HepG2 (cell line): Measurements from ENCODE around the gene SLC16A3. TPM values are rescaled to one million over a fixed set of nuclear protein-coding genes. Genes with fewer than 3 reads are reported as not detected.

Experiments
- ATAC-seq: fragments of 200-7000 bp; cut with Tn5 transposase; 3 replicates; pipeline ENCODE4 v1.9.1; 2020; ENCODE audit warnings: mild to moderate bottlenecking, moderate library complexity
- BruUV-seq: library from RNA; stranded (reverse); fragments of 400-500 nt; replicated peaks from 2 replicates; lab custom pipeline; 2021; lab: Mats Ljungman, UMichigan
- CTCF ChIA-PET: fragments of 300-600 bp; formaldehyde crosslinking; extraction: SDS; loops from one replicate; lab custom pipeline; 2021; ENCODE audit warnings: low total read pairs, inconsistent platforms, low intra/inter-chr PET ratio; lab: Yijun Ruan, JAX
- POLR2A ChIA-PET: fragments of 350-600 bp; sonication (Branson Sonifier 250); formaldehyde crosslinking; loops from one replicate; lab custom pipeline; 2020; ENCODE audit warnings: antibody characterized with exemption, inconsistent platforms; lab: Yijun Ruan, JAX
- DNase-seq: peaks from one replicate; pipeline ENCODE4 v3.0.0-alpha.2; 2015; ENCODE audit warnings: low spot score
- FAIRE-seq: peaks from 3 replicates; lab custom pipeline; 2011; peaks lifted over from hg19 to GRCh38; lab: Jason Lieb, UNC
- H2AFZ ChIP-seq: one replicate; pipeline ENCODE4 v1.6.1; 2011; ENCODE audit warnings: low read length, inconsistent platforms
- H3K27ac ChIP-seq: fragments of 300-600 bp; 3 replicates; pipeline ENCODE4 v1.8.0; 2011; ENCODE audit warnings: mixed run types, mild to moderate bottlenecking, mixed read lengths, low read length, inconsistent platforms; ENCODE audit not compliant: insufficient read depth; ENCODE audit errors: extremely low read length
- H3K27me3 ChIP-seq, 2 experiments: fragments of 200-600 bp in 1 of 2; 2 replicates in 1 of 2; 3 replicates in 1 of 2; pipeline versions ENCODE4 v1.6.0 to v1.8.0; 2011; ENCODE audit warnings: low read length in 2 of 2, mild to moderate bottlenecking in 2 of 2, moderate library complexity in 2 of 2, inconsistent platforms in 1 of 2; ENCODE audit not compliant: insufficient read depth in 2 of 2, control insufficient read depth in 1 of 2
- H3K36me3 ChIP-seq, 2 experiments: fragments of 200-600 bp in 1 of 2; replicated peaks in 1 of 2; 2 replicates in 1 of 2; 3 replicates in 1 of 2; pipeline versions ENCODE4 v1.5.1 to v1.8.0; 2011; ENCODE audit warnings: low read length in 2 of 2, inconsistent platforms in 1 of 2; ENCODE audit not compliant: insufficient read depth in 2 of 2, control insufficient read depth in 1 of 2
- H3K4me1 ChIP-seq: 2 replicates; pipeline ENCODE4 v1.5.1; 2012; ENCODE audit warnings: low read length, inconsistent platforms; ENCODE audit not compliant: insufficient read depth
- H3K4me2 ChIP-seq: 2 replicates; pipeline ENCODE4 v1.6.0; 2011; ENCODE audit warnings: low read depth, low read length, inconsistent platforms
- H3K4me3 ChIP-seq, 3 experiments: fragments of 200-600 bp in 1 of 3; sonication (generic), shearing (Covaris generic) in 1 of 3; replicated peaks in 1 of 3; 2 replicates each; pipeline ENCODE4 v1.5.1; 2011 to 2016; ENCODE audit warnings: low read length in 3 of 3, inconsistent platforms in 2 of 3, low read depth in 2 of 3, mild to moderate bottlenecking in 2 of 3, control low read depth in 1 of 3, mixed read lengths in 1 of 3; ENCODE audit not compliant: insufficient read depth in 1 of 3
- H3K79me2 ChIP-seq: one replicate; pipeline ENCODE4 v1.6.1; 2011; ENCODE audit warnings: low read length, inconsistent platforms; ENCODE audit not compliant: insufficient read depth
- H3K9ac ChIP-seq: 2 replicates; pipeline ENCODE4 v1.6.0; 2011; ENCODE audit warnings: mild to moderate bottlenecking, low read depth, low read length, inconsistent platforms; ENCODE audit not compliant: insufficient read depth
- H3K9me3 ChIP-seq: 2 replicates; pipeline ENCODE4 v1.5.1; 2012; ENCODE audit warnings: mild to moderate bottlenecking, low read length
- H4K20me1 ChIP-seq: 2 replicates; pipeline ENCODE4 v1.6.0; 2011; ENCODE audit warnings: inconsistent platforms, mild to moderate bottlenecking, low read length, moderate library complexity; ENCODE audit not compliant: insufficient read depth
- AKAP8 ChIP-seq: sonication (generic); formaldehyde crosslinking; IDR thresholded peaks from 2 replicates; pipeline ENCODE4 v1.5.1; 2020; ENCODE audit warnings: mild to moderate bottlenecking, missing genetic modification reagents
- CEBPG ChIP-seq: IDR thresholded peaks from 2 replicates; pipeline ENCODE4 v1.6.1; 2016
- ERF ChIP-seq: IDR thresholded peaks from 2 replicates; pipeline ENCODE4 v1.6.1; 2018; ENCODE audit warnings: missing biosample characterization, missing genetic modification reagents
- FOXP1 ChIP-seq, 2 experiments: fragments of 450-650 bp in 1 of 2; IDR thresholded peaks; 2 replicates each; pipeline ENCODE4 v1.6.1; 2017 to 2018; ENCODE audit warnings: antibody characterized with exemption in 1 of 2
- GRHL1 ChIP-seq: sonication (generic); formaldehyde crosslinking; conservative IDR thresholded peaks from 2 replicates; pipeline ENCODE4 v1.8.0; 2022; ENCODE audit warnings: missing genetic modification reagents
- NFRKB ChIP-seq: fragments of 450-650 bp; IDR thresholded peaks from 2 replicates; pipeline ENCODE4 v1.6.1; 2017
- REXO4 ChIP-seq: sonication (generic); formaldehyde crosslinking; IDR thresholded peaks from 2 replicates; pipeline ENCODE4 v1.8.0; 2022; ENCODE audit warnings: missing genetic modification reagents, mild to moderate bottlenecking, borderline replicate concordance
- RFX1 ChIP-seq: fragments of 450-650 bp; IDR thresholded peaks from 2 replicates; pipeline ENCODE4 v1.6.1; 2017
- THAP11 ChIP-seq: IDR thresholded peaks from 2 replicates; pipeline ENCODE4 v1.6.1; 2016; ENCODE audit warnings: missing biosample characterization, missing genetic modification reagents
- TOPORS ChIP-seq: sonication (generic); formaldehyde crosslinking; IDR thresholded peaks from 2 replicates; pipeline ENCODE4 v1.8.0; 2023; ENCODE audit warnings: mild to moderate bottlenecking, missing genetic modification reagents
- XBP1 ChIP-seq: sonication (generic); formaldehyde crosslinking; IDR thresholded peaks from 2 replicates; pipeline ENCODE4 v1.5.0; 2020; ENCODE audit warnings: missing genetic modification reagents
- ZHX2 ChIP-seq, 2 experiments: sonication (generic) in 1 of 2; formaldehyde crosslinking in 1 of 2; IDR thresholded peaks; 2 replicates each; pipeline versions ENCODE4 v1.6.1 to v1.9.0; 2014 to 2022; ENCODE audit warnings: antibody characterized with exemption in 1 of 2, borderline replicate concordance in 1 of 2, inconsistent platforms in 1 of 2, low read depth in 1 of 2, missing genetic modification reagents in 1 of 2
- ZNF431 ChIP-seq: sonication (generic); formaldehyde crosslinking; IDR thresholded peaks from 2 replicates; pipeline ENCODE4 v1.9.0; 2022; ENCODE audit warnings: missing genetic modification reagents, low read depth, mild to moderate bottlenecking, borderline replicate concordance
- ZNF513 ChIP-seq: sonication (generic); formaldehyde crosslinking; conservative IDR thresholded peaks from 2 replicates; pipeline ENCODE4 v1.5.0; 2020; ENCODE audit warnings: missing genetic modification reagents
- WGBS: methylation state at CpG from one replicate; pipeline ENCODE4 v1.1.6; 2017; ENCODE audit warnings: low lambda C conversion rate; 5-methylcytosine and 5-hydroxymethylcytosine counted together
- in situ Hi-C: cut with HindIII; loops from 2 replicates; pipeline ENCODE4 v1.10.0; 2017; ENCODE audit warnings: low pct_unique_long_range_greater_than_20kb; ENCODE audit not compliant: extremely low pct_ligation_motif_present
- intact Hi-C: fragments of 100-400 bp; cut with micrococcal nuclease; formaldehyde crosslinking; loops from one replicate; pipeline ENCODE4 v1.10.0; 2022; ENCODE audit not compliant: unreplicated experiment
- polyA plus RNA-seq, 8 experiments: library from polyadenylated mRNA; depleted of rRNA in 3 of 8; stranded (reverse) in 7 of 8; unstranded in 1 of 8; fragments of >200 nt; fragmentation: Illumina TruSeq in 4 of 8; extraction: Trizol in 4 of 8; gene quantifications; 2 replicates each; pipeline versions ENCODE4 v1.2.1 to v1.2.3, GENCODE V29; 2011 to 2016; ENCODE audit warnings: low read depth in 4 of 8, missing spikeins in 1 of 8, mixed read lengths in 1 of 8; ENCODE audit not compliant: insufficient read depth in 1 of 8
- total RNA-seq, 5 experiments: library from RNA; depleted of rRNA; stranded (reverse); fragments of >200 nt; fragmentation: Illumina TruSeq; extraction: Trizol; gene quantifications; 2 replicates each; pipeline ENCODE4 v1.2.3, GENCODE V29; 2016; ENCODE audit warnings: low read depth in 1 of 5

Gene SLC16A3
- total and polyA plus RNA-seq, 2 of the 13 experiments (the other 11 are each of a cell fraction or from before 2014, with no cell fraction given) = 242 to 349 TPM

GRCh38 chr17:82200743-82201497 lies 27.9 kb upstream of the SLC16A3 start:
- no peak for FAIRE-seq
- Histone ChIP-seq H3K36me3 (peaks cover 7 to 13% of the 10 kb centered on the region in 2 experiments; a peak in 4 of 5 replicates), H3K9ac (no peak overlapping the region), H3K4me1 (peaks cover 12% of the 10 kb centered on the region), H3K4me2 (no peak overlapping the region), H3K79me2 (no peaks in the 10 kb centered on the region), H3K4me3 (no peak overlapping the region), H2AFZ (no peak overlapping the region), H3K9me3 (no peaks in the 10 kb centered on the region), H4K20me1 (no peaks in the 10 kb centered on the region), H3K27ac (no peak overlapping the region), H3K27me3 (no peaks in the 10 kb centered on the region)
- TF ChIP-seq TOPORS (CRISPR knock-in tag) = no peak
- TF ChIP-seq NFRKB = no peak
- TF ChIP-seq ERF = no peak
- TF ChIP-seq RFX1 = no peak
- no peak for TF ChIP-seq ZHX2 (IDR thresholded peaks at IDR 0.05; ENCODE audit: low read depth)
- TF ChIP-seq ZHX2 (CRISPR knock-in tag; IDR thresholded peaks at IDR 0.05; ENCODE audit: borderline replicate concordance) = no peak
- TF ChIP-seq FOXP1 (IDR thresholded peaks at IDR 0.05) = no peak
- TF ChIP-seq FOXP1 (CRISPR knock-in tag; IDR thresholded peaks at IDR 0.05) = no peak
- no peak for TF ChIP-seq REXO4 (CRISPR knock-in tag)
- no peak for TF ChIP-seq CEBPG (CRISPR knock-in tag)
- no peak for TF ChIP-seq ZNF513 (CRISPR knock-in tag)
- TF ChIP-seq GRHL1 (CRISPR knock-in tag) = no peak
- no peak for TF ChIP-seq AKAP8 (CRISPR knock-in tag)
- no peak for TF ChIP-seq XBP1
- no peak for TF ChIP-seq THAP11 (CRISPR knock-in tag)
- TF ChIP-seq ZNF431 = no peak
- ChIA-PET CTCF (no interaction called here), POLR2A (no interaction called here)
- no peak for ATAC-seq
- intact Hi-C loops (no loop called here), in situ Hi-C loops (no loop called here)
- no peak for DNase-seq
- no TSS peak for BruUV-seq
- 91% methylated on average over 13 of the region's 13 CpGs for WGBS
